ENCODE data around the gene TMEM243.
"Not testable (repeated sequence)": the region's sequence is repeated elsewhere in the genome, so short reads cannot be mapped to it uniquely, and the experiment has no call there.

TMEM243 gene

DNA sequence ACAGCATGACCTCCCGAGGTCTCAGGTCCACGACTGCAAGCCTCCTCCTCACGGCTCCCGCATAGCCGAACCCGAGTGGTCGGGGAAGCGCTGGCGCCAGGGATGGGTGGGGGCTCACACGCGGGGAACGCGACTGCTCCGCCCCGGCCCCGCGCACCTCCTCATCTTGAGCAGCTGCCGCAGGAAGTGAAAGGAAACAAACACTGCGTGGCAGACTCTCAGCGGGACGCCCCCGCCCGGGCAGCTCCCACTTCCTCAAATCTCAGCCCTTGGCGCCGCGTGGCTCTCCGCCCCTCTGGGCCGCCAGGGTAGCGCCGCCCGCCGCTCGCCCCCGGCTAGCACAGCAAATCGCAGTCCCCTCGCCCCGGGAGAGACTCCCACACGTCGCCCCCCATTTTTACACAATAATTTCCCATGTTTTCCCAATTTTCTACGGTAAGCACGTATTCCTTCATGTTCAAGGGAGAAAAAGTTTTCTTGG is at the start of gene TMEM243:
TSS of gene TMEM243 (minus strand) at position 188 of the 481 bp plus-strand sequence. CDS start 229 bp downstream, outside the sequence.
- DNase-seq, result peak; percentile 73

DNA sequence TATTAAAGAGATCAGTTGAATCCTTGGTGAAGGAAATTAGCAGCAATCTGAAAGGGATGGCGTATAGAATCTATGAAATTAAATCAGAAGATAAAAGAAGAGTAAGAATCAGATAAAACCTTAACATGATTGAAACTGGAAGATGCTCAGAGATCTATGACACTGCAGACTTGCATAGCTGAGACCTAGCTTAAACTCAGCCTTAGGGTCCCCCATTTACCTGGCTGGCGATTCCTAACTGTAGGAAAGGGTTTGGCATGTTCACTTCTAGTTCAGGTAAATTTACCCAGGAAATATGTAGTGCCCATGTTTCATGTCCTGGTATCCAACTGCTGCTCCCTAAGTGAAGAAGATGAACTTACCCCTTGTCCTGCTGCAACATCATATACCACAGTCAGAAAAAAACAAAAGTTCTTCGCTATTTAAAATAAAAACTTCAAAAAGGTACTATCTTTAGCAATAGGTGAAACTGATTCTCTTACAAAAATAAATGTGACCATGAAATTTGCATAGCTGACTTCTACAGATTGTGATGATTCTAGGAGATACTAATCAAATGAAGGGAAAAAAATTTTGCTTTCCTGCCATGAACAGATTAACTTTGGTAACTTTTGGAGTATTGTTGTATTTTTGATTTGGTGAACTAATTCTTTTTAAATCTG is 47.8 kb upstream of the TMEM243 start:
- DNase-seq, result no peak

DNA sequence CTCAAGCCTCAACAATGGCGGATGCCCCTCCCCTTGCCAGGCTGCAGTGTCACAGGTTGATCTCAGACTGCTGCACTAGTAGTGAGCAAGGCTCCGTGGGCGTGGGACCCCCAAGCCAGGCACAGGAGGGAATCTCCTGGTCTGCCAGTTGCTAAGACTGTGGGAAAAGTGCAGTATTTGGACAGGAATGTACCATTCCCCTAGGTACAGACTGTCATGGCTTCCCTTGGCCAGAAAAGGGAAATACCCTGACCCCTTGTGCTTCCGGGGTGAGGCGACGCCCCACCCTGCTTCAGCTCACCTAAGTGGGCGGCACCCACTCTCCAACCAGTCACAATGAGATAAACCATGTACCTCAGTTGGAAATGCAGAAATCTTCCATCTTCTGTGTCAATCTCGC is 44.0 kb upstream of the TMEM243 start:
- no peak for DNase-seq

GRCh38 chr7:87253589-87254087 is 34.1 kb upstream of the TMEM243 start:
- no peak for DNase-seq

DNA sequence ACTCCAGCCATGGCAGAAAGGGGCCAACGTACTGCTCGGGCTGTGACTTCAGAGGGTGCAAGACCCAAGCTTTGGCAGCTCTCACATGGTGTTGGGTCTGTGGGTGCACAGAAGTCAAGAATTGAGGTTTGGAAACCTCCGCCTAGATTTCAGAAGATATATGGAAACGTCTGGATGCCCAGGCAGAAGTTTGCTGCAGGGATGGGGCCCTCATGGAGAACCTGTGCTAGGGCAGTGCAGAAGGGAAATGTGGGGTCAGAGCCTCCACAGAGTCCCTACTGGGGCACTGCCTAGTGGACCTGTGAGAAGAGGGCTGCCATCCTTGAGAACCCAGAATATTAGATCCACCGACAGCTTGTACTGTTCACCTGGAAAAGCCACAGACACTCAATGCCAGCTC is 26.1 kb upstream of the TMEM243 start:
- DNase-seq, result not testable (repeated sequence)

- not testable (repeated sequence) for DNase-seq
Measured at GRCh38 chr7:87238464-87239051, 19.0 kb upstream of the TMEM243 start.

DNA sequence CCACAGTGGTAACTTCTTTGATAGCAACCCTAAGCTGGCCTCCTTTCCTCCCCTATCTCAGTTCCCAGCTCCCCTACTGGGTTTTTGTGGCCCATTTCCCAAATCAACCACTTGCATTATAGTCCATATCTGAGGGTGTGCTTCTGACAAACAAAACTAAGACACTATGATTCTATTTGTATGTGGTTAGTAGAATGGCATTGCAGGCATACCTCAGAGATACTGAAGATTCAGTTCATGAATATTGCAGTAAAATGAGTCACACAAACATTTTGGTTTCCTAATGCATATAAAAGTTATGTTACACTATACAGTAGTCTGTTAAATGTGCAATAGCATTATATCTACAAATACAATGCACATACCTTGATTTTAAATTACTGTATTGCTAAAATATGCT is 15.4 kb upstream of the TMEM243 start:
- DNase-seq, result peak; percentile 65

GRCh38 chr7:87231711-87232110 is 12.2 kb upstream of the TMEM243 start:
- no peak for DNase-seq

- no peak for DNase-seq
Measured at GRCh38 chr7:87231258-87231657, 11.7 kb upstream of the TMEM243 start.

- no peak for DNase-seq
Measured at GRCh38 chr7:87226495-87226894, 7.0 kb upstream of the TMEM243 start.

DNA sequence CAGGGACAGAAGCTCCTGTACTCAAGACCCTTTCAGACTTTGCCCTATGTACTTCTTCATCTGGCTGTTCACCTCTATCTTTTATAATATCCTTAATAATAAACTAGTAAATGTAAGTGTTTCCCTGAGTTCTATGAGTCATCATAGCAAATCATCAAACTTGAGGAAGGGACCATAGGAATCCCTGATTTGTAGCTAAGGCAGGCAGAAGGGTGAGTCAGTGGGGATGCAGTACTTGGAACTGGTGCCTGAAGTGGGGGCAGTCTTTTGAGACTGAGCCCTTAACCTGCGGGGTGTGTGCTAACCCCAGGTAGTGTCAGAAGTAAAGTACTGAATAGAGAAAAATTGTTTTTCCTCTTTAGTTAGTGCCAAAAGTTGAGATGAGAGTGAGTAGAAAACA is 6.2 kb upstream of the TMEM243 start:
- DNase-seq, result peak; percentile 58

DNA sequence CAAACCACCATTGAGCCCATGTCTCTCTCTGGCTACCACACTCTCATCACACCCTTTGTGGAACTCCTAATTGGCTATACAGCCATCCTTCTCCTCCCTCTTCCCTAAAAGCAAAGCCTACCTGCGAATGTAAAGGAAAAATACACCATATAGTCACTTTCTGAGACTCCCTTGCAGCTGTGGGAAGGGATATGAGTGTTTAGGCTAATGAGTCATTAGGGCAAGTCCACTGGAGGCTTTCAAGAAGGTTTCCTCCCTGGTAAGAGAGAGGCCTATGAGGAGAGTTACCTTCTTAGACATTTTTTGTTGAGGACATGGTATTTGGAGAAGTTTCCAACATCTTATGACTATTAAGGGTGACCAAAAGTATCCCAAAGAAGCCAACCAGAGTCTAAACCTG is 4.1 kb upstream of the TMEM243 start:
- no peak for DNase-seq

- DNase-seq, result peak; percentile 15
Measured at GRCh38 chr7:87220734-87221215, 1.2 kb upstream of the TMEM243 start.

DNA sequence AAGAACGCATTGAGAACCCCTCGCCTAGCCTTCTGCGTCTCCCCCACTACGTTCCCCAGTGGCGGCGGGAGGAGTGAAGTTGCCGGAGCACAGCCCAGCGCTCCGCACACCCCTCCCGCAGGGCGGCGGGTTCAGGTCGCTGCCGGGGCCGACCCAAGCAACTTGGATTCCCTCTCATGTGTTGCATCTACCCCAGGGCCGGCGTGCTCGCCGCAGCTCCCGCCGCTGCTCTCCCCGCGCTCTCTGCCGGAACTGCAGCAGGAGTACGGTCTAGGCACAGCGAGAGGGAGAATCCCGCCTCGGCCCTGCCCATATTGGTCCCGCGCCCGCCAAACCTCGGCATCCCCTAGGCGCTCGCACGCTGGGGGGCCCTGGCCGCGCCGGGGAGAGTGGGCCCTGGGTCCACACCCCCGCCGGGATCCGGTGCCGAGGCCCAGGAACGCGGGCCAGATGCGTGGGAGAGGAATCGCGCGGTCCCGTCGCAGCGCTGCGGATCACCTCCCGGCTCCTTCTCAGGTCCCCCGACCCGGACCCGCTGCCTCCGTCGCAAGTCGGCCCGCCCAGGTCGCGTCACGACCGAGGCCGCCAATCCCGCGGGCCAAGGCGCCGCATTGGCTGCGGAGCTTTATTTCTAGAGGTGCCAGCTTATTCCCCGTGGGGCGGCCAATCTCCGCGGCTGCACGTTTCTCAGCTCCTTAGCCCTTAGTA is 648 bp upstream of the TMEM243 start:
- DNase-seq, result peak; percentile 74

- peak; percentile 40 for DNase-seq
Measured at GRCh38 chr7:87218796-87219544, 562 bp downstream of the TMEM243 start.

GRCh38 chr7:87217983-87218653 is 1.4 kb downstream of the TMEM243 start:
- DNase-seq, result no peak

- no peak for DNase-seq
Measured at GRCh38 chr7:87216701-87217508, 2.6 kb downstream of the TMEM243 start.

DNA sequence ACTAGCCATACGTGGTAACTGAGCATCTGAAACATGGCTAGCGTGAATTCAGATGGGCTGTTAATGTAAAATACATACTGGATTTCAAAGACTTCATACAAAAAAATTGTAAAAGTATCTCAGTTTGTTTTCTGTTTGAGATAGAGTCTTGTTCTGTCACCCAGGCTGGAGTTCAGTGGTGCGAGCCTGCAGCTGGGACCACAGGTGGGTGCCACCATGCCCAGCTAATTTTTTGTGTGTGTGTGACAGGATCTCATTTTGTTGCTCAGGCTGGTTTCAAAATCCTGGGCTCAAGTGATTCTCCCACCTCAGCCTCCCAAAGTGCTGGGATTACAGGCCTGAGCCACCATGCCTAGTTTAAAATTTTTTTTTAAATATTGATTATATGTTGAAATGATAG is 4.5 kb downstream of the TMEM243 start:
- DNase-seq, result no peak

GRCh38 chr7:87213811-87214210 is 5.7 kb downstream of the TMEM243 start:
- DNase-seq, result peak; percentile 69

DNA sequence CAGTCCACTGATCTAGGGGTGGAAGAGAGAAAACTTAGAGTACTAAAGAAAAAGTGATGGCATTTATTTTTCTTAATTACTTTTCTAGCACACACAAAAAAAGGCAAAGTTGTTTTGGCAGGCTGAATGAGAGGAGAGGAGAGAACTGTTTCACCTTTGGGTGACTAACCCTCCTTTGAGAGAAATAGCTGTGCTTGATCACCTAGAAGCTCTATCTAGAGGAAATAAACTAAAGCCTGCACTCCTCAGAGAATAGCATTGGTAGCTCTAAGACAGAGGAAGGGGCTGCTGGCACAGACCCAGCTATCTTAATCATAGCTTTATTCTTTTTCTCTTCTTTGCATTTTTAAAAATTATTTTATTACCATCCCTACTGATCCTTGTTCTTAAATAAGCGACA is 6.3 kb downstream of the TMEM243 start:
- DNase-seq, result no peak

DNA sequence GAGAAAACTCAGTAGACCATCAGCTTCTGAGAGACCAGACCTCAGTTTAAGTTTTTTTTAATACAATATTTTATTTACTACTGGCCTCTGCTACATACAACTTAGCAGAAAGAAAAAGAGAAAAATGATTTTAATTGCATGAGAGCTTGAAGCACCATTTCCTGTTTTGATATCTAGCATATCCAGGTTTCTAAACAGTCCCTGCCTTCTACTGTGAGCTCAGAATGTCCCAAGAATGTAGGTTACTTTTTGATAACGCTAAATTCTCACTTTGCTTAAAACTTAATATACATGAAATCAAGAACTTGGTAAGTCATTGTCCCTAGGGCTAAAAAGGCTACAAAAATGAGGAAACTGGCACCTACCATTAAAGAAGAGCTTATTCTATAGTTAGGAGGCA is 7.0 kb downstream of the TMEM243 start:
- DNase-seq, result no peak
